ENCODE results near the gene SUMO3.

SUMO3 gene

GRCh38 chr21:44801468-44802395 is 16.1 kb downstream of the SUMO3 start, which contains the start of gene UBE2G2:
TSS of gene UBE2G2 (minus strand) at chr21:44801820. CDS start at chr21:44801748, 72 bp downstream.
- peak; percentile 91 for DNase-seq (ENCODE audit: low spot score)

DNA sequence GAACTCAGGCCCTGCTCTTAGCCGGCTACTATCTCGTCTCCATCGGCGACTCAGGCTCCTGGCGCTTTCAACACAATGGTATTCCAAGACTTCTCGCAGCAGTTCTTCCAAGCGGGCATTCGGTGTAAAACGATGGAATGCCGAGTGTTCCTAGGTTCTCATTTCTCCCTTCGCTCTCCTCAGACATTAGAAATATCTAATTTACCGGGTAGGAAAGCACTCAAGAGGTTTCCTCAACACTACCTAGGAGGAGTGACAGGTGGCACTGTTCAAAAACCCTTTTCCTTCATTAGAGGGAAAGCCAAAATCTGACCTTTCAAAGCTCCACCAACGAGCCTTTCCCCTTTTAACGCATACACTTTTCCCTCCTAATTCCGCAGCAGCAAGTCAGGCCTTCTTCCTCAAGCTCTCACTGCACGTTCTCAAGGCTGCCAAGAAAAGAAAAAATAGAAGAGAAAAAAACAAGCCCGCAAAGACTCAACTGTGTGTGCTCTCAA is 16.8 kb downstream of the SUMO3 start:
- DNase-seq (ENCODE audit: low spot score): no peak

DNA sequence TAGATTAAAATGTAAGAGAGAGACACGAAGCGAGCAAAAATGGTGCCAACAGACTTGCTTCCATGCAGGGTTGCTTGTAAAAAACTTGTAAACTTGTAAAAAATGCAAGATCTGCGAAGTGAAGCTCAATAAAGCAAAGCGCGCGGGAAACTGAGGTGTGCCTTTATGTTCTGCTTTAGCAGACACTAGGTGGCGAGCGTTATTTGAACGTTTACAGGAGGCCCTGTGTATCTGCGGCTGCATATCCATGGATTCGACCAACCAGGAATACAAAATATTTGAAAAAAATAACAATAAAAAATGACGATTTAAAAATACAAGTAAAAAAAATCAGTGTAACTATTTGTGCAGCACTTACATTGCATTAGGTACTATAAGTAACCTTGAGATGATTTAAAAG is 17.8 kb downstream of the SUMO3 start:
- DNase-seq (ENCODE audit: low spot score): no peak

DNA sequence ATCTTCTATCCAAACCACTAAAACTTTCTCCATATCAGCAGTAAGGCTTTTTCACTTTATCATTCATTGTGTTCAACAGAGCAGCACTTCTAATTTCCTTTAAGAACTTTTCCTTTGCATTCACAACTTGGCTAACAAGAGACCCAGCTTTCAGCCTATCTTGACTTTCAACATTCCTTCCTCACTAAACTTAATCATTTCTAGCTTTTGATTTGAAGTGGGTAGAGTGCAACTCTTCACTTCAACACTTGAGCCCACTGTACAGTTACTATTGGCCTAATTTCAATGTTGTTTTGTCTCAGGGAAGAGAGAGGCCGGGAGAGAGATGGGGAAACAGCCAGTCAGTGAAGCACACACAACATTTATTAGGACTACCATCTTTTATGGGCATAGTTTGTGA is 18.2 kb downstream of the SUMO3 start:
- DNase-seq (ENCODE audit: low spot score): no peak

DNA sequence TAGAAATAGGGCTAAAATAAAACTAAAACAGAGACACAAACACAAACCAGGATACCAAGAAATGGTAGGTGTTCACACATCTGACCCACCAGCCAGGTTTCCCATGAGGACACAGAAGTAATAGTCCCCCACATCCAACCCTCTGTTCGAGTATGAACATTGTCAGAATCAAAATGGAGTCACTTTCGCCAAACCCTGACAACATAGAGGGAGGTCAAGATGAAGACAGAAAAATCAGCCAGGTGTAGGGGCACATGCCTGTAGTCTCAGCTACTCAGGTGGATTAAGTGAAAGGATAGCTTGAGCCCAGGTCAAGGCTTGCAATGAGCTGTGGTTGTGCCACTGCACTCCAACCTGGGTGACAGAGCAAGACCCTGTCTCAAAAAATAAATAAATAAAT is 20.1 kb downstream of the SUMO3 start:
- DNase-seq (ENCODE audit: low spot score): no peak

GRCh38 chr21:44795342-44795741 is 22.5 kb downstream of the SUMO3 start:
- DNase-seq (ENCODE audit: low spot score): no peak

DNA sequence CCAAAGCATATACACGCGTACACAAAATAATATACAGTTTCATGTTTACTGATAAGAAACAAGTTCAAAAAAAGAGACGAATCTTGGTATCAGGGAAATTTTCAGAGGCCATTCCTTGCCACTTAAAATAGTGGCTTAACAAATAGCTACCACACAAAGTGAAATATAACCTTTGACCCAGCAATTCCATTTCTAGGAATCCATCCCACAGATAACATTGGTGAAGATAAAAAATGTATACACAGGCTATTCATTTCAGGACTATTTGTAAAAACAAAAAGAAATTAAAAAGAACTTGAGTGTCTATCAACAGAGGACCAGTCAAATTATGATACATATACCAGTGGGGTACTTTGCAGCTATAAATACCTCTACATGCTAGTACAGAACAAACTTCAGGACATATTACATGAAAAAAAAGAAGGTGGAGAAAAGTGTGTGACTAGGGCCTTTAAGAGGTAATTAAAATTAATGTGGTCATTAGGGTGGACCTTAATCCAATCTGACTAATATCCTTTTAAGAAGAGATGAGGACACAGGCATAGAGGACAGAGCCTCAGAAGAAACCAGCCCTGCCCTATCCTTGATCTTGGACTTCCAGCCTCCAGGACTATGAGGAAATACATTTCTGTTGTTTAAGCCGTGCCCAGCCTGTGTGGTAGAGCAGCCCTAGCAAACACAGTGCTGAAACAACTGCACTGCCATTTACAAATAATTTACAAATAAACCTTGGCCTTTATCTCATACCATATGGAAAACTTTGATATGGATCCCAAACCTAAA is 24.1 kb downstream of the SUMO3 start:
- no peak for DNase-seq (ENCODE audit: low spot score)

GRCh38 chr21:44792702-44793591 is 24.9 kb downstream of the SUMO3 start:
- peak; percentile 78 for DNase-seq (ENCODE audit: low spot score)

DNA sequence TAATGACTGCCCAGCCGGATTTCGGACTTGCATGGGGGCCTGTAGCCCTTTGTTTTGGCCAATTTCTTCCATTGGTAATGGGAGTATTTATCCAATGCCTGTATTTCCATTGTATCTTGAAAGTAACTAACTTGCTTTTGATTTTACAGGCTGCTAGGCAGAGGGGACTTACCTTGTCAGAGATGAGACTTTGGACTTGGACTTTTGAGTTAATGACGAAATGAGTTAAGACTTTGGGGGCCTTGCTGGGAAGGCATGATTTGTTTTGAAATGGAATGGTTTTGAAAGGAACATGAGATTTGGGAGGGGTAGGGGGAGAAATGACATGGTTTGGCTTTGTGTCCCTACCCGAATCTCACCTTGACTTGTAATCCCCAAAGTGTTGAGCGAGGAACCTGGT is 25.9 kb downstream of the SUMO3 start:
- DNase-seq (ENCODE audit: low spot score): no peak

DNA sequence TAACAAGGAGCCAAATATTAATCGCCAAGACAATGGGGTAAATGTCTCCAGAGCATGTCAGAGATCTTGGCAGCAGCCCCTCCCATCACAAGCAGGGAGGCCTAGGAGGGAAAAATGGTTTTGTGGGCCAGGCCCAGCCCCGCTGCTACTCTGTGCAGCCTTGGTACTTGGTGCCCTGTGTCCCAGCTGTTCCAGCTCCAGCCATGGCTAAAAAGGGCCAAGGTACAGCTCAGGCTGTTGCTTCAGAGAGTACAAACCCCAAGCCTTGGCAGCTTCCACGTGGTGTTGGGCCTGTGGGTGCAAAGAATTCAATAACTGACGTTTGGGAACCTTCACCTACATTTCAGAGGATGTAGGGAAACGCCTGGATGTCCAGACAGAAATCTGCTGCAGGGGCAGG is 26.6 kb downstream of the SUMO3 start:
- DNase-seq (ENCODE audit: low spot score): no peak

DNA sequence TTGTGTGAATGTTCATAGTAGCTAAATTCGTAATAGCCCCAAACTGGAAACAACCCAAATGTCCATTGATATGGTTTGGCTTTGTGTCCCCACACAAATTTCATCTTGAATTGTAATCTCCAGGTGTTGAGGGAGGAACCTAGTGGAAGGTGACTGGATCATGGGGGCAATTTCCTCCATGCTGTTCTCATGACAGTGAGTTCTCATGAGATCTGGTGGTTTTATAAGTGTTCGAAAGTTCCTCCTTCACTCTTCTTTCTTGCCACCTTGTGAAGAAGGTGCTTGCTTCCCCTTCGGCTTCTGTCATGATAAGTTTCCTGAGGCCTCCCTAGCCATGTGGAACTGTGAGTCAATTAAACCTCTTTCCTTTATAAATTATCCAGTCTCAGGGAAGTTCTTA is 27.5 kb downstream of the SUMO3 start:
- no peak for DNase-seq (ENCODE audit: low spot score)

- DNase-seq (ENCODE audit: low spot score): no peak
Observed at GRCh38 chr21:44789880-44790279, 28.0 kb downstream of the SUMO3 start.

GRCh38 chr21:44785620-44786335 is 32.1 kb downstream of the SUMO3 start:
- DNase-seq (ENCODE audit: low spot score): no peak

- no peak for DNase-seq (ENCODE audit: low spot score)
Observed at GRCh38 chr21:44784810-44785209, 33.1 kb downstream of the SUMO3 start.

GRCh38 chr21:44783020-44783696 is 34.7 kb downstream of the SUMO3 start:
- no peak for DNase-seq (ENCODE audit: low spot score)

DNA sequence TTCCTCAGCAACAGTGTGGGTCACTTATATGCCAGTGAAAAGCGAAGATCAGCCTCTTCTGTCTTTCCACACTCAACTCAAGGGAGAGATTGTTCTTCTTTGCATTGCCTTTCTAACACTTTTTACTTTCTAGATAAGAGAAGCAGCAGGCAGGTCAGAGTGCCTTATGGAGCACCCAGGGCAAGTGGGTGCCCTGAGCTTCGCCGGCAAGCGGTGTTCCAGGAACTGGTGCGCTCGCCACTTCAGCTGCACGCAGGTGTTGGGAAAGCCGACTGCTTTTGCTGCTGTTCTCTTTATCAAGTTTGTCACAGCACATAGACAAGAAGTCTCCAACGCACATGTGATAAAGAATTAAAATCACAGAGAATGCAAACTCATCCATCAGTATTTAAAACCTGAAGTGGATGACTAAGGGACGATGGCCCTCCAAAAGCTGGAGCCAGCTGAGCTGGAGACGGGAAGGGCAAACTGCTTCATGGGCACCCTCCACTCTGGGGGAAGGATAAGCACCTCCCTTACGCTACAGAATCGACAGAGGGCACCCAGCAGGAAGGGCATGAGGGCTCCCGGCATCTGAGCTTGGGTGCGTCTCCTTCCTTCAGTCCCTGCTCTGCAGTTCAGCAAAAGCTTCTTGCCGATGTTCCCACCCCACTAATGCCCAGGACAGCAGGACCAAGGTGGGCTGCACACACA is 36.9 kb downstream of the SUMO3 start:
- no peak for DNase-seq (ENCODE audit: low spot score)

GRCh38 chr21:44780137-44780502 is 37.7 kb downstream of the SUMO3 start:
- no peak for DNase-seq (ENCODE audit: low spot score)

DNA sequence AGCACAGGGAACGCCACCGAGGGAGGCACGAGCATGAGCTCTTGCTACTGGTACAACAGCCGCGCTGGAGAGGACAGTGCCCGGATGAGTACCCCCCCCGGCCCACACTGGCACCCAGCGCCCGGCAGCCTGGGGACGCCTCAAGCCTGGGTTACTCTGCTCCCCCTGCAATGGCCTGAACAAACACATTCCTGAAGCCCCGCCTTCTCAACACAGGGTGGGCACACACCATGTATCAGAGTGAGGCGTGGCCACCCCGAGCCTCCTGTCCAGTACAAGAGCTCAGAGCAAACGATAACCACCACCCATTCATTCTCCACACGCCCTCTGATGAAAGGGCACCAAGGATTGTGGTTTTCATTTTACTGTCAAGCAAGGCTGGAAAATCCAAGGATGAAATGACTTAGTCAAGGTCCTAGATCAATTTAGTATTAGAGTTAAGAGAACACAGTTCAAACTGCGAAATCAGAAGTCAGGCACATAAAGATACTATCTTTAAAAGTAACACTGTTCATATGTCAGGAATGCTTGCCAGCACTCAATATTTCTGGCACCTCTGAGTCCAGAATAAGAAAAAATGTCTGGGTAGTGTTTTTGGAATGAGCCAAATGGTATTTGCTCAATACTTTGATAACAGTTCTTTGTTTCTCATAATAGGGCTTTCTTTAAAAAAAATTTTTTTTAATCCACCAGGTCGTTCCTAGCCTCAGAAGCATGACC is 38.3 kb downstream of the SUMO3 start:
- no peak for DNase-seq (ENCODE audit: low spot score)

DNA sequence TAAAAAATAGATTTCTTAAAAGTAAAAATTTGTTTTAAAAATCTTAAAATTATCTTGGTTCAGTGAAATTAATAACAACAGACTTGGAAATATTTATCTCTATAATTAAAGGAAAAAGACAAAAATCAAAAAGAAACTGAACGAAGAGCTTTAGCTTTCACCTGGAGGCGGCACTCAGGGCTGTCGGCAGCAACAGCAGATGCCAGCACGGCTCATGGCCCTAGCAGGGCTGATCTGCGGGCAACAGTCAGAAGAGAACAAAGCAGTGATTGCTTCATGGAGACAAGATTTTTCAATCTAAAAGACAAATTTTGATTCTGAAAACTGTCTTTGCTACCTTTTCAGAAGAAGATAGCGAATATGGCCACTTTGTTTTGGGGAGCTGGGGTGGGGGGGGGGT is 38.9 kb downstream of the SUMO3 start:
- DNase-seq (ENCODE audit: low spot score): no peak

Measured in ecto neural progenitor cell (in vitro differentiated cells).